Left lung (tissue), 10 donors: ENCODE data around the gene CARS1. TPM values are rescaled to one million over a fixed set of nuclear protein-coding genes. Genes with fewer than 3 reads are reported as not detected.
"Not testable (repeated sequence)": the region's sequence is repeated elsewhere in the genome, so short reads cannot be mapped to it uniquely, and the experiment has no call there.

ENCODE experiments used
- ATAC-seq: fragments of 200-7000 bp; cut with Tn5 transposase; one replicate; pipeline ENCODE4 v1.9.1; 2020; ENCODE audit warnings: moderate library complexity
- DNase-seq, 4 donors: peaks; one replicate each; pipeline ENCODE4 v3.0.0-alpha.2; 2013 to 2020
- H3K27ac ChIP-seq, 2 donors: fragments of 200-600 bp; sonication (generic) in 1 of 2; one replicate each; pipeline versions ENCODE4 v1.5.0 to v1.8.0; 2020 to 2021
- H3K27me3 ChIP-seq, 2 donors: fragments of 200-600 bp; sonication (generic) in 1 of 2; one replicate each; pipeline versions ENCODE4 v1.5.0 to v1.8.0; 2020 to 2021
- H3K36me3 ChIP-seq, 2 donors: fragments of 200-600 bp; sonication (generic) in 1 of 2; one replicate each; pipeline versions ENCODE4 v1.5.0 to v1.8.0; 2020 to 2021
- H3K4me1 ChIP-seq, 2 donors: fragments of 200-600 bp; one replicate each; pipeline ENCODE4 v1.8.0; 2021
- H3K4me3 ChIP-seq, 2 donors: fragments of 200-600 bp; sonication (generic) in 1 of 2; one replicate each; pipeline versions ENCODE4 v1.5.0 to v1.8.0; 2020 to 2021; ENCODE audit warnings: mild to moderate bottlenecking in 1 of 2
- H3K9me3 ChIP-seq, 2 donors: fragments of 200-600 bp; sonication (generic) in 1 of 2; one replicate each; pipeline versions ENCODE4 v1.5.0 to v1.8.0; 2020 to 2021
- intact Hi-C, 2 donors: fragments of 100-400 bp; cut with DNase I; formaldehyde crosslinking; loops; one replicate each; pipeline versions ENCODE4 v1.11.2 to v1.14.2; 2022
- polyA plus RNA-seq, 6 donors: library from polyadenylated mRNA; unstranded; fragments of 120-200 nt; gene quantifications; one replicate each; pipeline ENCODE4 v1.2.1, GENCODE V29; 2013; ENCODE audit not compliant: insufficient read length in 6 of 6
- total RNA-seq, 2 donors: library from RNA; stranded (reverse); fragmentation: NEBNext Ultra II Directional; extraction: Animal tissue kit (Norgen Biotek cat#: 25700); gene quantifications; one replicate each; pipeline ENCODE4 v1.2.1, GENCODE V29; 2021
- TF ChIP-seq, protein P1 (sequence below), 2 donors: fragments of 200-600 bp; sonication (generic) in 1 of 2; IDR thresholded peaks; one replicate each; pipeline versions ENCODE4 v1.5.0 to v1.8.0; 2021; ENCODE audit warnings: antibody characterized with exemption in 2 of 2
- donor health status: DM: no; HTN: yes; CAD: no.
- donor health status: DM: no; HTN: no; CAD: no.

The CARS1 gene
- total and polyA plus RNA-seq, 8 donors: 28.3 to 49.9 (median 31.4) TPM

GRCh38 chr11:3073029-3073435, 15.8 kb upstream of the CARS1 start:
- TF ChIP-seq, protein P1, sequence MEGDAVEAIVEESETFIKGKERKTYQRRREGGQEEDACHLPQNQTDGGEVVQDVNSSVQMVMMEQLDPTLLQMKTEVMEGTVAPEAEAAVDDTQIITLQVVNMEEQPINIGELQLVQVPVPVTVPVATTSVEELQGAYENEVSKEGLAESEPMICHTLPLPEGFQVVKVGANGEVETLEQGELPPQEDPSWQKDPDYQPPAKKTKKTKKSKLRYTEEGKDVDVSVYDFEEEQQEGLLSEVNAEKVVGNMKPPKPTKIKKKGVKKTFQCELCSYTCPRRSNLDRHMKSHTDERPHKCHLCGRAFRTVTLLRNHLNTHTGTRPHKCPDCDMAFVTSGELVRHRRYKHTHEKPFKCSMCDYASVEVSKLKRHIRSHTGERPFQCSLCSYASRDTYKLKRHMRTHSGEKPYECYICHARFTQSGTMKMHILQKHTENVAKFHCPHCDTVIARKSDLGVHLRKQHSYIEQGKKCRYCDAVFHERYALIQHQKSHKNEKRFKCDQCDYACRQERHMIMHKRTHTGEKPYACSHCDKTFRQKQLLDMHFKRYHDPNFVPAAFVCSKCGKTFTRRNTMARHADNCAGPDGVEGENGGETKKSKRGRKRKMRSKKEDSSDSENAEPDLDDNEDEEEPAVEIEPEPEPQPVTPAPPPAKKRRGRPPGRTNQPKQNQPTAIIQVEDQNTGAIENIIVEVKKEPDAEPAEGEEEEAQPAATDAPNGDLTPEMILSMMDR (IDR thresholded peaks at IDR 0.05): no peak
- peak; percentile 89 for ATAC-seq
- no peak overlapping the region for H3K27ac ChIP-seq

GRCh38 chr11:3069425-3069824, 12.2 kb upstream of the CARS1 start:
- TF ChIP-seq, protein P1 (IDR thresholded peaks at IDR 0.05): no peak
- no peak for ATAC-seq

More at GRCh38 chr11:3073029-3073435, 15.8 kb upstream of the CARS1 start:
- Histone ChIP-seq H3K36me3 (no peaks in the 10 kb centered on the region), H3K27me3 (no peaks in the 10 kb centered on the region), H3K4me1 (no peaks in the 10 kb centered on the region), H3K4me3 (no peak overlapping the region), H3K9me3 (no peaks in the 10 kb centered on the region)
- intact Hi-C loops: no loop called here
- peak in 1 of 4 donors; percentile 38 for DNase-seq

GRCh38 chr11:3066308-3066707, 9.1 kb upstream of the CARS1 start:
- H3K9me3 ChIP-seq, ATAC-seq, H3K27me3 ChIP-seq, intact Hi-C loops, DNase-seq, H3K27ac ChIP-seq, H3K4me3 ChIP-seq, H3K4me1 ChIP-seq, H3K36me3 ChIP-seq: not testable (repeated sequence)

More at GRCh38 chr11:3069425-3069824, 12.2 kb upstream of the CARS1 start:
- Histone ChIP-seq H3K27me3 (peaks cover 0 to 5% of the 10 kb centered on the region in 2 donors), H3K9me3 (no peaks in the 10 kb centered on the region), H3K4me1 (no peaks in the 10 kb centered on the region), H3K4me3 (no peak overlapping the region), H3K36me3 (no peaks in the 10 kb centered on the region), H3K27ac (no peak overlapping the region)
- intact Hi-C loops: no loop called here
- no peak for DNase-seq

DNA sequence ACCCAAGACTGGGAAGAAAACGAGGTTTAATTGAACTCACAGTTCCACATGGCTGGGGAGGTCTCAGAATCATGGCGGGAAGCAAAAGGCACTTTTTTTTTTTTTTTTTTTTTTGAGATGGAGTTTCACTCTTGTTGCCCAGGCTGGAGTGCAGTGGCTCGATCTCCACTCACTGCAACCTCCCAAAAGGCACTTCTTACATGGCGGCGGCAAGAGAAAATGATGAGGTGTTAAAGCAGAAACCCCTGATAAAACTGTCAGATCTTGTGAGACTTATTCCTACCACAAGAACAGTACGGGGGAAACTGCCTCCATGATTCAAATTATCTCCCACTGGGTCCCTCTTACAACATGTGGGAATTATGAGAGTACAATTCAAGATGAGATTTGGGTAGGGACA, 7.5 kb upstream of the CARS1 start:
- H3K27me3 ChIP-seq, H3K27ac ChIP-seq, ATAC-seq, DNase-seq, H3K9me3 ChIP-seq, H3K36me3 ChIP-seq, H3K4me1 ChIP-seq, H3K4me3 ChIP-seq, intact Hi-C loops: not testable (repeated sequence)

GRCh38 chr11:3063876-3064275, 6.7 kb upstream of the CARS1 start:
- H3K27me3 ChIP-seq, intact Hi-C loops, ATAC-seq, H3K4me1 ChIP-seq, H3K27ac ChIP-seq, H3K4me3 ChIP-seq, DNase-seq, H3K36me3 ChIP-seq, H3K9me3 ChIP-seq: not testable (repeated sequence)

- H3K27ac ChIP-seq, DNase-seq, H3K27me3 ChIP-seq, H3K4me1 ChIP-seq, ATAC-seq, H3K36me3 ChIP-seq, H3K9me3 ChIP-seq, H3K4me3 ChIP-seq, intact Hi-C loops: not testable (repeated sequence)
Measured at GRCh38 chr11:3063432-3063831, 6.2 kb upstream of the CARS1 start.

- no peak overlapping the region for H3K4me3 ChIP-seq
- no peaks in the 10 kb centered on the region for H3K36me3 ChIP-seq
- intact Hi-C loops: no loop called here
- no peaks in the 10 kb centered on the region for H3K9me3 ChIP-seq
- peaks cover 5 to 25% of the 10 kb centered on the region in 2 donors for H3K4me1 ChIP-seq
- no peak overlapping the region for H3K27ac ChIP-seq
- no peak for ATAC-seq
- DNase-seq: no peak
- TF ChIP-seq, protein P1 (IDR thresholded peaks at IDR 0.05): no peak
- H3K27me3 ChIP-seq: peaks cover 0 to 5% of the 10 kb centered on the region in 2 donors
Measured at GRCh38 chr11:3060436-3061025, 3.3 kb upstream of the CARS1 start.
